Kidney tubule cell (primary cell): ENCODE results near the gene OR6Y1.

Experiments used
- DNase-seq: peaks from one replicate; pipeline ENCODE4 v3.0.0-alpha.2; 2018; ENCODE audit warnings: low spot score

The OR6Y1 gene

DNA sequence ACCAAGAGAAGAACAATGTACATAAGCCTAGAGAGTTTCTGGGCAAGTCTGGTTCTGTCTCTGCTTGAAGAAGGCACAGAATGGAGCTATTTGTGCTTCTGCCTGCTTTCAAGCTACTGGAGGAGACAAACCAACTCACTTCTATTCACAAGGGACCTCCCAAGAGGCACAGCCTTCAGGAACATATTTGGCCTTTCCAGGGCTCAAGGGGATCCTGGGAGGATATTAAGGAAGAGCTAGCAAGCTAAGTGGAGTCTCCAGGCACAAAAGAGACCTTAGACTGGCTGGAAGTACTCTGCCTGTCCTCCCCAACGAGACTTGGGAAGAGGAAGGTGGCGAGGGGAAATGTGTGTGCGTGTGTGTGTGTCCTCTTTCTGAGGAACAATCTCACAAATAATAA, at the start of gene OR6Y1:
OR6Y1 (minus strand) TSS at position 54 of the 400 bp plus-strand sequence. CDS start 6,300 bp downstream, outside the sequence.
- no peak for DNase-seq

DNA sequence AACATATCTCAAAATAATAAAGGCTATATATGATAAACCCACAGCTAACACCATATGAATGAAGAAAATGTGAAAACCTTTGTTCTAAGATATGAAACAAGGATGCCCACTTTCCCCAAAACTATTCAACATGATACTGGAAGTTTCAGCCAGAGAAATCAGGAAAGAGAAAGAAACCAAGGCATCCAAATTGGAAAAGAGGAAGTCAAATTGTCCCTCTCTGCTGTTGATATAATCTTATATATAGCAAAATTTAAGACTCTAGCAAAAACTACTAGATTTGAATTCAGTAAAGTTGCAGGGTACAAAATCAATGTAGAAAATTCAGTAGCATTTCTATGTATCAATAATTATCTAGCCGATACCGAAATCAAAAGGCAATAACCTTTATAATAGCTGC, 46.5 kb upstream of the OR6Y1 start:
- no peak for DNase-seq

DNA sequence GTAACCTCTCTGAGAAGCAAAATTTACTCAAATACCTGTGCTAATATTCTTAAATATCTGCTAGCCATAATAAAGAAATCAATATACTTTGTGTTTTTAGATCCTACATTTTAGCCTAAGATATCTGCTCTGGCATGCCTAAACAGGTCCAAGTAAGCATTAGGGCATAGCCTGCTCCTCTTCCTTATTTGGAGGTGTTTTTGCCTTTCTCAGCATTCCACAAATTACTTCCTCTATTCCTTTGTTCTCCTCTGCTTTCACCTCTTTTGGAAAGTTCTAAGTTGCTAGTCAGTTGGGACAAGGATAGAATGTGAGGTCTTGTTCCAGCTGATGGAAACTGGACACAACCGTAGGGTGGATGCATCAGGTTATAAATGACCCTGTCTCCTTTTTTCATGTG, 32.7 kb upstream of the OR6Y1 start:
- no peak for DNase-seq

DNA sequence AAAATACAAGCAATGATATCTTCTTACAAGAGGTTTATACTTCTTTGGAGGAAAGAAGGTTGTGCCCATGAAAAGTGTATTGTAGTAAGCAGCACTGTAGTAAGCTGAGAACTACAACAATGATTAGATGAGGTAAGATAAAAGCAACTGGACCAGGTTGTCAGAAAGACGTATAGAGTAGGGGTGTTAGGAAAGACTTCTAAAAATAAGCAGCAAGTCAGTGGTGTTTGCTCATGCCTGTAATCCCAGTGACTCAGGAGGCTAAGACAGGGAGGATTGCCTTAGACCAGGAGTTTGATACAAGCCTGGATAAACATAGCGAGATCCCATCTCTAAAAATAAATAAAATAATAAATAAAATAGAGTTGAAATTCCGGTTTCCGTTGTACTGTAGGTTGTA, 29.8 kb upstream of the OR6Y1 start:
- DNase-seq, result no peak

DNA sequence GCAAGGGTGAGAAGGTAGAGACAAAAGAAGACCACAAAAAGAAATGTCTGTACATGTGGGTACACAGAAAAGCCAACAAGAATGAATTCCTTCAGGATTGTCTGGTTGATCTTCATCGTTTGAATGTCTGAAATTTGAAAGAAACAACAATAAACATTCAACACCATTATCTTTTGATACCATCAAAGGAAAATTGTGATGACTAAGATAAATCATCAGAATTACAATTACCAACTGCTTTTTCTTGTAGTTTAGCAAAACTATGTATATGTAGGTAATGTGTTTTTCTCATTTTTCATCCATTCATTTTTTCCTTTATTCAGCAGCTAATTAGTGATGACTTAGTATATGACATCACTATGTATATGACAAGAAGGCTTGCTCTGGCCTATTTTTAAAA, 25.5 kb upstream of the OR6Y1 start, which contains the start of gene OR10X1:
OR10X1 (minus strand) TSS at position 167 of the 400 bp plus-strand sequence; CDS start at position 167, 0 bp downstream.
- no peak for DNase-seq

DNA sequence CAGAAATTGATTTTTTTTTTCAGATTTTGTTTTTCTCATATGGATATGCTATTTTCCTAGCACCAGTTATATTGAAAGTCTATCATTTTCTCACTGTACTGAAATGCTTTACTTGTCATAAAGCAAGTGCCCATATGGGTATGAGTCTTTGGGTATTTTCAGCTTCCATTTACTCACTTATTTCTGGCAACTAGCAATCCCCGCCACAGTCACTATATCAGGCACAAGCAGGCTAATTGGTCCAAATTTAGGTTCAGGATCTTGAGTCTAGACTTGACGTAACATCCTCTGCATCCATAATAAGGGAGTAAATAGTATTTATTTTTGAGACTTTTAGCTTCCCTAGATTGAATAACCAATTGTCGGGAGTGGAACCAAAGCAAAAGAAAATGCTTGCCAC, 23.4 kb upstream of the OR6Y1 start:
- DNase-seq, result no peak

GRCh38 chr1:158572226-158572625, 18.0 kb upstream of the OR6Y1 start:
- no peak for DNase-seq

- DNase-seq, result no peak
These were observed 16.3 kb upstream of the OR6Y1 start, which contains the start of gene OR6P1 for GRCh38 chr1:158570480-158570879. Gene OR6P1 (minus strand): TSS chr1:158570580. CDS start chr1:158563604, 6,976 bp downstream.

DNA sequence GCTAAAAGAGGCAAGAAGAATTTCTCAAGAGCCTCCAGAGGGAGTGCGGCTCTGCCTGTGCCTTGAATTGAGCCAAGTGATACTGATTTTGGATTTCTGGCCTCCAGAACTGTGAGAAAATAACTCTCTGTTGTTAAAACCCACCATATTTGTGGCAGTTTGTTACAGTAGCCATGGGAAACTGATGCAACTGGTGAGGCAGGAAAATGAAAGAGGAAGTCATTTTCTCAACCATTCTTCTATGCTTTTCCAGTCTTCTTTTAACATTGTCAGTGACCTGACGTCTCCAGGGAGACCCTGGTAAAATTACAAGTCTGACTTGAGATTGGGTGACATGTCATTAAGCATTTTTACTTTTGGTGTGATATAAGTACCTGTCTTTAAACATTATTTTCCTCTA, 10.4 kb upstream of the OR6Y1 start:
- no peak for DNase-seq

GRCh38 chr1:158563853-158564252, 9.6 kb upstream of the OR6Y1 start:
- DNase-seq, result no peak

- no peak for DNase-seq
These were observed 5.5 kb upstream of the OR6Y1 start for GRCh38 chr1:158559696-158560095.

- no peak for DNase-seq
These were observed 1.9 kb downstream of the OR6Y1 start for GRCh38 chr1:158552296-158552695.

DNA sequence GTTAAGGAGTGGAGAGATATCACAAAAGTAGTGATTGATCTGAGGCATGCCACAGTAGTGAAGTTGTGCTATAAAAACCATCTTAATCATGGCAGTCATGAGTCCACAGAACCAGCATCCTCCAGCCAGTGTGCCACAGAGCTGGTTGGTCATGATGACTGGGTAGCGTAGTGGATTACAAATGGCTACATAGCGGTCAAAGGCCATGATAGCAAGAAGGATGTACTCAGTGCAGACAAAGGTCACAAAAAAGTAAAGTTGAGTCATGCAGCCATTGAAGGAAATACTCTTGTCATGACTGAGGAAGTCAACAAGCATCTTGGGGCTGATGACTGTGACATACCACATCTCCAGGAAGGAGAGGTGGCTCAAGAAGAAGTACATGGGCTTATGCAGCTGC, 6.7 kb downstream of the OR6Y1 start:
- DNase-seq, result no peak

DNA sequence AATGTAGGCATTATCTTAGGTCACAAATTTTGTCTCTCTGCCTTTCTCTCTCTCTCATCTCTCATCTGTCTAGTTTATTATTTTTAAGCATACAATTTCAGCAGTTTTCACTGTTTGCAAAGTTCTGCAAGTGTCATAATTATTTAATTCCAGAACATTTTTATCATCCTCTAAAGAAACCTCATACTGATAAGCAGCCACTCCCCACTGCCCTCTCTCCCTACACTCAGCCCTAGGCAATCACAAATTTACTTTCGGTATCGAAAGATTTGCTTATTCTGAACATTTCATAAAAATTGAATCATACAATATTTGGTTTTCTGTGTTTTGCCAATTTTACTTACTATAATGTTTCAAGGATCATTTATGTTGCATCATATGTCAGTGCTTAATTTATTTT, 16.6 kb downstream of the OR6Y1 start:
- DNase-seq, result no peak

DNA sequence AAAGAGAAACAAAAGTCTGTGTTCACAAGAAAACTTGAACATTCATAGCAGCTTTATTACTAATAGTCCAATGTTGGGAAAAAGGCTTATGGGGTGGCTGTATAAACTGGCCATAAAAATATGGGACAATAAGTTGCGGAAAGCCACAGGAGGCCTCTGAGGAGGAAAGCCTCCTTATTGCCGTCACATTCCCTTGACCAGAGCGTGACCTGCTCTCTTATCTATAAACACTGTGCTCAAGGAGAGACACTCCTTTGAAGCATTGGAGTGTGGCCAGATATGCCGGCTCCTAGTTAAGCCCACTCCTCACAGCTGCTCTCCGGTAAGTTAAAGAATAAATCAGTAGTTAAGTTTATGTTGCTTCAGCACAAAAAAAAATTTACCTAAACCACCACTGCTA, 19.7 kb downstream of the OR6Y1 start:
- no peak for DNase-seq

GRCh38 chr1:158527190-158527815, 26.9 kb downstream of the OR6Y1 start:
- DNase-seq, result no peak

DNA sequence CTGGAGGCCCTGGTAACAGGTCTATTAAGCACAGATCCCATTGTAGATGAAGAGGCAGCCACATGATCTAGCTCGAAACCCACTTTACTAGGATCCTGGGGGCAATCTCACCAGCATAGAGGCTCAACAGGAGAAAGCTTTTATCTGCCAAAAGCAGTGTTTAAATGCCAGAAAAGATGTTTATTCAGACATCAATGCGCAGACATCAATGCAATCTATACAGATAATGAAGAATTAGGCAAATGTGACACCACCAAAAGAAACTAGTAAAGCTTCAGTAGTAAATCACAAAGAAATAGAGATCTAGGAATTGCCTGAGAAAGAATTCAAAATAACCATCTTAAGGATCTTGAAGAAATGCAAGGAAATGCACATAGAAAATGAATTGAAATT, 32.5 kb downstream of the OR6Y1 start:
- DNase-seq, result no peak

DNA sequence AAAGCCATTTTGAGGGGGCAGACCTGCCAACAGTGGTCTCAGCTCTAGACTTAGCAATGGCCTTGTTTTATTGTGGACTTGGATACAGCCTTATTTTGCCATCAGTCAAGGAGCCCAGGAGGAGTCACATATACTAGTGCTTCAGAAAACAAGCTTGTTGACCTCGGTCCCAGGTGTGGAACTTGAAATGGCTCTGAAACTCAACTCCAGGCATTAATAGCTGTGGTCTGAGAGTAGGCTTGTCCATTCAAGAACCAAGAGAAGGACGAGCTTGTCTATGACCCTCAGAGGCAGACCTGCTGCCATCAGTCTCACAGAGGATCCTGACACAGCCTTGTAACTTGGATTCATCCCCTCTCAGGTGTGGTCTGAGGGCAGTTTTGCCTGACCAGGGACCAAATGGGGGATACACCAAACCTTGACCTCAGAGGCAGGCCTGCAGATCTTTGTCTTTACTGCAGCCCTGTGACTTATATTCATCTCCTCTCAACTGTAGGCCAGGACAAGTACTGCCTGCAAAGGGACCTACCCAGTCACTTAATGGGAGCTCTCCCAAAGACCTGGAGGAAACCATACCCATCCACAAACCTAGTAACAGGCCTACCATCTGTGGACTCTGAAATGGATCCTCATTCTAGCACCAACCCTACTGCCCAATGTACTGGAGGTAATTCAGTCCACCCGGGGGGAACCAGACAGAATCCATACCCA, 33.1 kb downstream of the OR6Y1 start:
- no peak for DNase-seq

DNA sequence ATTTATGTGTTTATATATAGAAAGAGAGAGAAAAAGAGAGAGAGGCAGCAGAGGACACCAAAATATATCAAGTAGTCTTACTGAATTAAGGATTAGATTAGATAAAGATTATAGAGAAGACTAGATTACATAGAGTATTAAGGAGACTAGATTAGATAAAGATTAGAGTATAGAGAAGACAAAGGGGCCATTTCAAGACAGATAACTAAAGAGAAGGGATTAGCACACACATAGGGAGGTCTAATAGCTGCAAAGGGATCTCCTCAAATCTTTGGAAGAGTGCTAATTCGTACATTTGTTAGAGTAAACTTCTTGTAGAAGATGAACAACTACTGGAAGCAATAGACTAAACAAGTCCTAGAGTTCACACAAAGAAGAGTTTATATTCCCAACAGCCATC, 34.2 kb downstream of the OR6Y1 start:
- no peak for DNase-seq

DNA sequence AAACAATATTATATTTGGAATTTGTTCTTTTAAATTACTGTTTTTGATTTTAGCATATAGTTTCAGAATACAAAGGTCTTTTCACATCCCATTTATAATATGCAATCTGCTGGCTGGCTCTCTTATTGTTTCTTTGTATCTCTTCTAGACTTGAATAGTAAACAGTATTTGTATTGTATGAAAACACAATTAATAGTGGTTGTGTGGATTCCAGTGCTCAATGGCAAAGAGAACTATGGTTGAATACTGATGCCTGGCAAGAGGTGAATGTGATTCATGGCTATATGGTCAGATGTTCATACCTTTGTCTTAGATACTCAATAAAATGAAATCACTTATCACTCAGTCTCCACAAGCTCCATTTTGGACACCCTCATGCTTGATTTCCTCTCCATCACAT, 37.2 kb downstream of the OR6Y1 start:
- DNase-seq, result no peak

DNA sequence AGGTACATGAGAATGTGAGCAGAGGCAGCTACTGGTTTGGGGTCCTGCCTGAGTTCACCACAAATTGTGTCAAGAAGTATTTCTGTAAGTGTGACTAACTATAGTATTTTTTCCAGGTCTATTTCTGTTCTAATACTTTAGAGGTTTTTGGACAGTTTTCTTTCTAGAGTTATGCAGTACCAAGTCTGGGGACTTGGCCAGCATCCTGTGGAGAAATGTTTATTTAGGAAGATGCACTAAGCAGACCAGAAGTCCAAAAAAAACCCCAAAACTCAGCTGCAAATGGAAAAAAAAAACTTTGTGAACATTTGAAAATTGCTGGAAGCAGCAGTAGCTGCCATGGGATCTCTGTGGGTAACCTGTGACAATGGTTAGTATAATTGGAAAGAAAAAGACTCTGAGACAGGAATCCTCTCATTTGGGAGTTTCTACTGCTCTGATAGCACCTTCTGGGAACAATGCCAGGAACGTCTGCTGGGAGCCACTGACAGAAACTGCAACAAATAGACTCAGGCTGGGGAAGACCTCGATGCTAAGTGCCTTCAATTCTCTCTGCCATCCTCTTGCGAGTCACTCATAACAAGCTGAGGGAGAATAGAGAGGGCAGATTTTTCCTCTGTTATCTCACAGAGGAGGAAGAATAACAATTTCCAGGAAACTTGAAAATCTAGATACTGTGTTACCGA, 44.6 kb downstream of the OR6Y1 start:
- no peak for DNase-seq

DNA sequence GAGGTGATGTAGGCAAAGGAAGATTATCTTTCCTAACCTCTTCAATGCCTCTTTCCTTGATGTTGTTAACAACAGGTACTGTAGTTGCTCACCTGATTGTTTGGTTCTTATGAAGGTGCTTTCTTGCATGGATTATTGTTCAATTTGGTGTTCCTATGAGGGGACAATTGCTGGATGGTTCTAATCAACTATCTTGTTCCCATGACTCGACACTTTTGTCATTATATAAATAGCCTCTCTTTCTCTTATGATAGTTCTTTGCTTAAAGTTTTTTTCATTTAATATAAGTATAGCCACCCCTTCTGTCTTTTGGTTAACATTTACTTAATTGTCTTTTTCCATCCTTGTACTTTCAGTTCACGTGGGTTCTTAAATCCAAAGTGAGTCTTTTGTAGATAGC, 46.7 kb downstream of the OR6Y1 start:
- no peak for DNase-seq

DNA sequence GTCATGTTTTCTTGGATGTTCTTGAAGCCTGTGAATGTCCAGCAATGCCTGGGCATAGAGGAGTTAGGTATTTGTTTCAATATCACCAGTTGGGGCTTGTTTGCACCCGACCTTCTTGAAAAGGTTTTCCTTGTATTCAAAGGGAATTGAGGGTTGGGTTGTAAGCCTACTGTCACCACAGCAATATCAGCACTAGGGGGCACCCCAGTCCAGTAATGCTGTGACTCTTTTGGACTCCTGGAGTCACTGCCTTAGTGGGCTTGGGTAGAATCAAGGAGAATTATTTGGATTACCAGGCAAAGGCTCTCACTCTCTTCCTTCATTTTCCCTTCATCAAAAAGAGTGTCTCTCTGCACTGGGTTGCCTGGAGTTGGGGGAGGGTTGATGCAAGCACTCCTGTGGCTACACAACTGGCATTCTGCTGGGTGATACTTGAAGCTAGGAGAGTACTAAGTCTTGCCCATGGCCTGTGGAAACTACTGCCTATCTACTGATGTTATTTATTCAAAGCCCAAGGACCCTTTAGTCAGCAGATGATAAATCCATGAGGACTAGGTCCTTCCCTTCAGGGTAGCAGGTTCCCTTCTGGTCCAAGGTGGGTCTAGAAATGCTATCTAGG, 47.7 kb downstream of the OR6Y1 start:
- peak; percentile 34 for DNase-seq
